Vagina (tissue), 2 donors: ENCODE results near the gene PRKCB. TPM values are rescaled to one million over a fixed set of nuclear protein-coding genes. Genes with fewer than 3 reads are reported as not detected.

ENCODE experiments used
- DNase-seq, 2 donors: peaks; one replicate each; pipeline ENCODE4 v3.0.0-alpha.2; 2017; ENCODE audit errors: extremely low spot score in 2 of 2
- H3K27ac ChIP-seq: fragments of 200-600 bp; sonication (generic); one replicate; pipeline ENCODE4 v1.5.1; 2019
- H3K27me3 ChIP-seq: fragments of 200-600 bp; sonication (generic); one replicate; pipeline ENCODE4 v1.5.1; 2019
- H3K36me3 ChIP-seq, 2 donors: fragments of 200-600 bp; sonication (generic); one replicate each; pipeline ENCODE4 v1.5.1; 2017 to 2019
- H3K4me1 ChIP-seq: fragments of 200-600 bp; sonication (generic); one replicate; pipeline ENCODE4 v1.5.1; 2019
- H3K4me3 ChIP-seq, 2 donors: fragments of 200-600 bp; sonication (generic); 1 replicate in 1 of 2; 2 replicates in 1 of 2; pipeline ENCODE4 v1.5.1; 2016 to 2019
- H3K9me3 ChIP-seq: fragments of 200-600 bp; sonication (generic); one replicate; pipeline ENCODE4 v1.5.1; 2019
- CTCF ChIP-seq, 3 experiments: fragments of 450-650 bp in 2 of 3; fragments of 200-600 bp in 1 of 3; sonication (generic) in 1 of 3; IDR thresholded peaks; one replicate each; pipeline ENCODE4 v1.5.1; 2017 to 2019; ENCODE audit warnings: antibody characterized with exemption in 3 of 3, mild to moderate bottlenecking in 2 of 3, moderate library complexity in 2 of 3
- POLR2A ChIP-seq, 2 donors: fragments of 450-650 bp; IDR thresholded peaks; one replicate each; pipeline ENCODE4 v1.6.1; 2017; ENCODE audit warnings: antibody characterized with exemption in 2 of 2, mild to moderate bottlenecking in 2 of 2, moderate library complexity in 2 of 2
- POLR2AphosphoS5 ChIP-seq, 2 donors: sonication (generic); formaldehyde crosslinking; IDR thresholded peaks; one replicate each; pipeline ENCODE4 v1.9.0; 2017; ENCODE audit warnings: antibody characterized with exemption in 2 of 2, mild to moderate bottlenecking in 2 of 2, low read depth in 1 of 2; ENCODE audit not compliant: insufficient read depth in 1 of 2
- intact Hi-C: fragments of 100-400 bp; cut with DNase I; formaldehyde crosslinking; loops from one replicate; pipeline ENCODE4 v1.15.1; 2023
- total RNA-seq: library from RNA; depleted of rRNA; stranded (reverse); fragments of >200 nt; gene quantifications from one replicate; pipeline ENCODE4 v1.2.3, GENCODE V29; 2016

PRKCB gene
- total RNA-seq, 1 donor from 2014 or later = 9.1 TPM

DNA sequence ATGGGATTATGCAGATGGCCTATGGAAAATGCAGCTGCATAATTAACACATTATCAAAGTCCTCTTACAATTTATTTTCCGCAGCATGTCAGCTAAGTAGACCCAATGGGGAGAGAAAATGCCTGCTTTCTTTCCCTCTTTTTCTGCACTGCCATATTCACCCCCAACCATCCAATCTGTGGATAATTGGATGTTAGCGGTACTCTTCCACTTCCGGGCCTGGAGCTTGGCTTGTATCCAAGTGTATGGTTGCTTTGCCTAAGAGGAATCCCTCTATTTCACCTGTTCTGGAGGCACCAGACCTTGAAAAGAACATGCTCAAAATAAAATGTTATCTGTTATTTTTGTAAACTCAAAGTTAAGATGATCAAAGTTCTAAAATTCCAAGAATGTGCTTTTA, 379.2 kb downstream of the PRKCB start:
- Histone ChIP-seq H3K27ac (no peak overlapping the region), H3K27me3 (no peaks in the 10 kb centered on the region), H3K4me1 (no peaks in the 10 kb centered on the region), H3K4me3 (no peak overlapping the region), H3K9me3 (no peaks in the 10 kb centered on the region), H3K36me3 (no peaks in the 10 kb centered on the region)
- no peak for TF ChIP-seq POLR2AphosphoS5 (IDR thresholded peaks at IDR 0.05; ENCODE audit: insufficient read depth in 1 of 2, low read depth in 1 of 2)
- no peak for TF ChIP-seq CTCF (IDR thresholded peaks at IDR 0.05)
- TF ChIP-seq POLR2A (IDR thresholded peaks at IDR 0.05) = no peak
- intact Hi-C loops = no loop called here
- no peak for DNase-seq

DNA sequence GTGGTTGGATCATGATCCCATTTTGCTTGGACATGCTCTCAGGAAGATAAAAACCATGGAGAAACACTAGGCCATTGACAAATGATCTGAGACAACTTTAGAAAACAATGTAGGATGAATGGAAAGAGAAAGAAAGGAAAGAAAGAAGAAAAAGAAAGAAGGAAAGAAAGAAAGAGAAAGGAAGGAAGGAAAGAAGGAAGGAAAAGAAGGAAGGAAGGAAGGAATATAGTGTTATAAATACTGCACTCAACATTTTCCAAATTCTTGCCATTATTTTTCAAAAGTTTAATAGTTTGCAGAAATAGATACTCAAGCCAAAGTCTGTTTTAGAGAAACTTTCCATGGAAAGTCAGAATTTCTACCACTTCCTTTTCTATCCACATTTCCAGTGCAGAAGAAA, 381.2 kb downstream of the PRKCB start:
- Histone ChIP-seq H3K27ac (no peak overlapping the region), H3K36me3 (no peaks in the 10 kb centered on the region), H3K4me3 (no peak overlapping the region), H3K27me3 (no peaks in the 10 kb centered on the region), H3K9me3 (no peaks in the 10 kb centered on the region), H3K4me1 (no peaks in the 10 kb centered on the region)
- no peak for DNase-seq
- TF ChIP-seq CTCF (IDR thresholded peaks at IDR 0.05) (no peak), POLR2A (IDR thresholded peaks at IDR 0.05) (no peak), POLR2AphosphoS5 (IDR thresholded peaks at IDR 0.05; ENCODE audit: insufficient read depth in 1 of 2, low read depth in 1 of 2) (no peak)
- intact Hi-C loops = no loop called here

- TF ChIP-seq POLR2A (IDR thresholded peaks at IDR 0.05) = no peak
- no peak for TF ChIP-seq POLR2AphosphoS5 (IDR thresholded peaks at IDR 0.05; ENCODE audit: insufficient read depth in 1 of 2, low read depth in 1 of 2)
- no peak for TF ChIP-seq CTCF (IDR thresholded peaks at IDR 0.05)
- H3K27ac ChIP-seq = no peak overlapping the region
- intact Hi-C loops = no loop called here
- DNase-seq = no peak
- H3K27me3 ChIP-seq = no peaks in the 10 kb centered on the region
- H3K9me3 ChIP-seq = no peaks in the 10 kb centered on the region
- H3K36me3 ChIP-seq = no peaks in the 10 kb centered on the region
- no peak overlapping the region for H3K4me3 ChIP-seq
- H3K4me1 ChIP-seq = no peaks in the 10 kb centered on the region
These were observed 381.7 kb downstream of the PRKCB start for GRCh38 chr16:24217461-24217860.

DNA sequence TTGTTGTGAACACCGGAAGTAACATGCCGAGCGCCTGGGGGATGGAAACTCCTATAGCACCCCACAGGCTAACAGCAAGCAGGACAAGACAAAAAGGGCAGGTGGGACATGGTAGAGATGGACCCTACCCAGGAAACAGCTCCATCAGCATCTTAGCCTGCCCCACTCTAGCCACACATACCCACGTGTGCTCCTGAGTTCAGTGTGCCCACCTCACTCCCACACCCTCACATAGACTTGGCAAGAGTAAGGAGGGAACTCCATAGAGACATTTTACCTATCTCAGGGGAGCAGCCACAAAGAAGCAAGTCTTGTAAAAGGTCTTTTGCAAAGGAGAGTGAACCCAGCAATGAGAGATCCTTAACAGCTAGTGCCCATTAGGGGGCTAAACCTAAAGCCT, 382.5 kb downstream of the PRKCB start:
- Histone ChIP-seq H3K4me3 (no peak overlapping the region), H3K36me3 (no peaks in the 10 kb centered on the region), H3K4me1 (no peaks in the 10 kb centered on the region), H3K27me3 (no peaks in the 10 kb centered on the region), H3K27ac (no peak overlapping the region), H3K9me3 (no peaks in the 10 kb centered on the region)
- no peak for DNase-seq
- intact Hi-C loops = no loop called here
- TF ChIP-seq CTCF (IDR thresholded peaks at IDR 0.05) (no peak), POLR2AphosphoS5 (IDR thresholded peaks at IDR 0.05; ENCODE audit: insufficient read depth in 1 of 2, low read depth in 1 of 2) (no peak), POLR2A (IDR thresholded peaks at IDR 0.05) (no peak)

- Histone ChIP-seq H3K36me3 (no peaks in the 10 kb centered on the region), H3K27ac (no peak overlapping the region), H3K9me3 (no peaks in the 10 kb centered on the region), H3K4me1 (no peaks in the 10 kb centered on the region), H3K4me3 (no peak overlapping the region), H3K27me3 (no peaks in the 10 kb centered on the region)
- DNase-seq = no peak
- TF ChIP-seq CTCF (IDR thresholded peaks at IDR 0.05) = no peak
- TF ChIP-seq POLR2AphosphoS5 (IDR thresholded peaks at IDR 0.05; ENCODE audit: insufficient read depth in 1 of 2, low read depth in 1 of 2) = no peak
- TF ChIP-seq POLR2A (IDR thresholded peaks at IDR 0.05) = no peak
- intact Hi-C loops = no loop called here
These were observed 385.4 kb downstream of the PRKCB start for GRCh38 chr16:24221219-24221618.
